ENCODE results near the gene POLD3. TPM values are rescaled to one million over a fixed set of nuclear protein-coding genes. Genes with fewer than 3 reads are reported as not detected.

The POLD3 gene
- total and polyA plus RNA-seq, 2 donors (not counting 1 experiment from before 2014, with no cell fraction given) = 4.6 to 17.6 TPM

- H3K4me1 Mint-ChIP-seq = no peaks in the 10 kb centered on the region
These were observed 55.0 kb downstream of the POLD3 start for GRCh38 chr11:74647404-74647803.

GRCh38 chr11:74647831-74648230, 55.4 kb downstream of the POLD3 start:
- Histone ChIP-seq H3K36me3 (replicated peaks in 1 of 2; ENCODE audit: control extremely low read depth in 1 of 2, control insufficient read depth in 1 of 2, extremely low read depth in 1 of 2, insufficient read depth in 2 of 2, low read length in 1 of 2) (peaks cover 0 to 11% of the 10 kb centered on the region in 2 experiments), H2AFZ (ENCODE audit: insufficient read depth, low read depth, low read length, poor library complexity, severe bottlenecking) (no peak overlapping the region), H3K4me1 (ENCODE audit: control insufficient read depth in 2 of 2, insufficient read depth in 2 of 2, low read length in 2 of 2) (no peaks in the 10 kb centered on the region), H3K27me3 (replicated peaks in 1 of 4; ENCODE audit: control extremely low read depth in 1 of 4, control insufficient read depth in 3 of 4, insufficient read depth in 4 of 4, low read length in 3 of 4) (no peaks in the 10 kb centered on the region), H3K79me2 (ENCODE audit: control insufficient read depth, insufficient read depth, low read length) (no peaks in the 10 kb centered on the region), H3K4me2 (replicated peaks; ENCODE audit: low read depth, low read length, poor library complexity, severe bottlenecking) (no peak overlapping the region), H3K9me3 (ENCODE audit: control extremely low read depth in 1 of 3, control insufficient read depth in 2 of 3, insufficient read depth in 1 of 3, low read length in 2 of 3) (no peaks in the 10 kb centered on the region), H3K27ac (ENCODE audit: low read length in 2 of 2) (no peak overlapping the region), H4K20me1 (ENCODE audit: control insufficient read depth, insufficient read depth, low read length, poor library complexity, severe bottlenecking) (no peaks in the 10 kb centered on the region), H3K4me3 (ENCODE audit: control extremely low read depth in 1 of 5, extremely low read depth in 1 of 5, insufficient read depth in 1 of 5, low read depth in 2 of 5, low read length in 4 of 5) (no peak overlapping the region), H3K9ac (ENCODE audit: low read length) (no peak overlapping the region)
- H3K27ac Mint-ChIP-seq = no peak overlapping the region
- WGBS (ENCODE audit: insufficient coverage) = no CpG with 5 or more reads among the region's 3 CpGs
- H3K4me3 Mint-ChIP-seq = no peak overlapping the region
- CTCF ChIA-PET = no interaction called here
- H3K4me1 Mint-ChIP-seq = no peaks in the 10 kb centered on the region
- ATAC-seq (ENCODE audit: low read depth) = no peak
- POLR2A ChIA-PET = no interaction called here
- no peaks in the 10 kb centered on the region for H3K9me3 Mint-ChIP-seq (ENCODE audit: insufficient read depth)
- intact Hi-C loops (cut with micrococcal nuclease) = no loop called here
- TF ChIP-seq CTCF (IDR thresholded peaks at IDR 0.05) = no peak
- no peak for TF ChIP-seq EZH2 (IDR thresholded peaks at IDR 0.05; ENCODE audit: borderline replicate concordance, insufficient read depth, low read depth, low read length, poor library complexity, severe bottlenecking)
- DNase-seq = no peak
- H3K27me3 Mint-ChIP-seq = no peaks in the 10 kb centered on the region

More at GRCh38 chr11:74647404-74647803, 55.0 kb downstream of the POLD3 start:
- Histone ChIP-seq H3K4me1 (ENCODE audit: control insufficient read depth in 2 of 2, insufficient read depth in 2 of 2, low read length in 2 of 2) (no peaks in the 10 kb centered on the region), H3K4me2 (replicated peaks; ENCODE audit: low read depth, low read length, poor library complexity, severe bottlenecking) (no peak overlapping the region), H3K27ac (ENCODE audit: low read length in 2 of 2) (no peak overlapping the region), H3K79me2 (ENCODE audit: control insufficient read depth, insufficient read depth, low read length) (no peaks in the 10 kb centered on the region), H3K9ac (ENCODE audit: low read length) (no peak overlapping the region), H3K36me3 (replicated peaks in 1 of 2; ENCODE audit: control extremely low read depth in 1 of 2, control insufficient read depth in 1 of 2, extremely low read depth in 1 of 2, insufficient read depth in 2 of 2, low read length in 1 of 2) (peaks cover 0 to 11% of the 10 kb centered on the region in 2 experiments), H3K27me3 (replicated peaks in 1 of 4; ENCODE audit: control extremely low read depth in 1 of 4, control insufficient read depth in 3 of 4, insufficient read depth in 4 of 4, low read length in 3 of 4) (no peaks in the 10 kb centered on the region), H4K20me1 (ENCODE audit: control insufficient read depth, insufficient read depth, low read length, poor library complexity, severe bottlenecking) (no peaks in the 10 kb centered on the region), H2AFZ (ENCODE audit: insufficient read depth, low read depth, low read length, poor library complexity, severe bottlenecking) (no peak overlapping the region), H3K9me3 (ENCODE audit: control extremely low read depth in 1 of 3, control insufficient read depth in 2 of 3, insufficient read depth in 1 of 3, low read length in 2 of 3) (no peaks in the 10 kb centered on the region), H3K4me3 (ENCODE audit: control extremely low read depth in 1 of 5, extremely low read depth in 1 of 5, insufficient read depth in 1 of 5, low read depth in 2 of 5, low read length in 4 of 5) (no peak overlapping the region)
- no peak for ATAC-seq (ENCODE audit: low read depth)
- POLR2A ChIA-PET = interaction anchor here (0.6 kb wide), 1 partner anchor 1112 kb away, joined by 4 read pairs; no protein-coding TSS in a partner anchor
- intact Hi-C loops (cut with micrococcal nuclease) = no loop called here
- Mint-ChIP-seq H3K4me3 (no peak overlapping the region), H3K27me3 (no peaks in the 10 kb centered on the region), H3K27ac (no peak overlapping the region), H3K9me3 (ENCODE audit: insufficient read depth) (no peaks in the 10 kb centered on the region)
- no peak for DNase-seq
- TF ChIP-seq CTCF (IDR thresholded peaks at IDR 0.05) (no peak), EZH2 (IDR thresholded peaks at IDR 0.05; ENCODE audit: borderline replicate concordance, insufficient read depth, low read depth, low read length, poor library complexity, severe bottlenecking) (no peak)
- CTCF ChIA-PET = no interaction called here

Measured in B cell (primary cell).